Stimulated activated CD4-positive, alpha-beta T cell treated with anti-CD3 and anti-CD28 coated beads, Interleukin-15, amount 100 ng/mL, for 24 hours (primary cell): ENCODE data around the gene EN2.
A peak's percentile ranks its signal among the peaks of the same experiment; 100 is the strongest.

Experiments used
- DNase-seq: peaks from one replicate; pipeline ENCODE4 v3.0.0-alpha.2; 2020

The EN2 gene

GRCh38 chr7:155465761-155466141 lies 7.8 kb downstream of the EN2 start:
- DNase-seq: no peak

GRCh38 chr7:155466142-155466813 lies 8.3 kb downstream of the EN2 start:
- DNase-seq: no peak

DNA sequence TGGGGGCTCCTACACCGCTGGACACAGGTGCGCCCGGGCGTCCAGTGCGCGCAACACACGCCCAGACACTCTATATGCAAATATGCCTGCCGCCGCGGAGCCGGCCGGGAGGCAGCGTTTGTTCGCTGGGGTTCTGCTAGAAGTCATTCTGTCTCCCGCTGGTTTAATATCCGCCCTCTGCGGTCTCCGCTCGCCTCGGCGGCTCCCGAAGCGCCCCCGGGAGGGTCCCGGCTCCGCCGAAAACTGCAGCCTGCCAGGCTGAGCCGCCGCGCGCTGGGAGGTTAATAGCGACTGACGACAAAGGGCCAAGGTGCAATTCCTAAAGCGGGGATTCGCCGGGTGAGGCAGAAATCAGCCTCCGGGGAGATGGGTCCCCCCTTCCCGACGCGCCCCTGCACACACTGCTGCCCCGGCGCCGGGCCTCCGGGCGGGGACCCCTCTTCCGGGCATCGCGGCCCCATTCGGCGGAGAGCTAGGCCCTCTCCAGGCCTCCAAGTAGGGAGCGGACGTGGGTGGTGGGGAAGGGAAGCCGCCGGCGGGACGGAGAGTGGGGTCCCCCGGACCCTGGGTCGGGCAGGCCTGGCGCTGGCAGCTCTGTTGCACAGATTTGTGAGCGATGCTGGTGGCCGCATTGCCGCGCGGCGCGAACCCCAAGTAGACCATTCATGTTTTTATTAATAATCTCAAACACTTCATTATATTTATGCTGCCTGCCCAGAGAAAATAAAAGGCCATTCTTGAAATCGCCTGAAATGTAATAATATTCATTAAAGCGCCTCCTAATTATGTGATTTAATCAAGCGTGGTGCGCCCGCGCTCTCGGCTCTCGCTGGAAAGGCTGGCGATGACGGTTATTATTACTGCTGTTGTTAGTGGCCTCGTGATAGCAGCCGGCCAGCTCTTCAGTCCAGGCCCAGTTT lies 9.1 kb downstream of the EN2 start:
- peak; percentile 61 for DNase-seq

- no peak for DNase-seq
Observed at GRCh38 chr7:155467846-155468784, 10.2 kb downstream of the EN2 start.

DNA sequence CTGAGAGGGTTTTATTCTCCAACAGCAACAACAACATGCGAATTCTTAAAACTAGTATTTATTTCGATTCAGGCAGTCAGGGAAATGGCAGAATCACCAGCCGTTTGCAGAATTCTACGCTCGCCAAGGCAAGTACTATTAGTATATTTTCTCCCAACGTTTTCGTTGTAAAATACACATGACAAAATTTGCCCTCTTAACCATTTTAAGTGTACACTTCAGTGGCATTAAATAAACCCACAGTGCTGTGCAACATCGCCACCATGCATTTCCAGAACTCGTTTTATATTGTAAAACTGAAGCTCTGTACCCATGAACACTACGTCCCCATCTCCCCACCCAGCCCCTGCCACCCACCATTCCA lies 10.8 kb downstream of the EN2 start:
- DNase-seq: no peak

- no peak for DNase-seq
Observed at GRCh38 chr7:155469311-155470185, 11.6 kb downstream of the EN2 start.

DNA sequence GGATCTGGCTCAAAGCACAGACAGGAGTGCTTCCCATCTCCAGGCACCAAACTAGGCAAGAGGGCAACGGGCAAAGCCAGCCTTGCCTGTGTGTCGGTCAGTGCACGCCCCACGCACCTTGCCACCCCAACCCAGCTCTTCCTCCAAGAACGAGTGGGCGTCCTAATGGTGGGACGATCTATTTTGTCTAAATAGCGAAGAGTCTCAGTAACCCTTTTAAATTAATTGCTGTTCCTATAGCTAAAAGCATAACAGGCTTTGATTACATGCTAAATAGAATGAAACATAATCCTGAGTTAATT lies 12.2 kb downstream of the EN2 start:
- DNase-seq: no peak

DNA sequence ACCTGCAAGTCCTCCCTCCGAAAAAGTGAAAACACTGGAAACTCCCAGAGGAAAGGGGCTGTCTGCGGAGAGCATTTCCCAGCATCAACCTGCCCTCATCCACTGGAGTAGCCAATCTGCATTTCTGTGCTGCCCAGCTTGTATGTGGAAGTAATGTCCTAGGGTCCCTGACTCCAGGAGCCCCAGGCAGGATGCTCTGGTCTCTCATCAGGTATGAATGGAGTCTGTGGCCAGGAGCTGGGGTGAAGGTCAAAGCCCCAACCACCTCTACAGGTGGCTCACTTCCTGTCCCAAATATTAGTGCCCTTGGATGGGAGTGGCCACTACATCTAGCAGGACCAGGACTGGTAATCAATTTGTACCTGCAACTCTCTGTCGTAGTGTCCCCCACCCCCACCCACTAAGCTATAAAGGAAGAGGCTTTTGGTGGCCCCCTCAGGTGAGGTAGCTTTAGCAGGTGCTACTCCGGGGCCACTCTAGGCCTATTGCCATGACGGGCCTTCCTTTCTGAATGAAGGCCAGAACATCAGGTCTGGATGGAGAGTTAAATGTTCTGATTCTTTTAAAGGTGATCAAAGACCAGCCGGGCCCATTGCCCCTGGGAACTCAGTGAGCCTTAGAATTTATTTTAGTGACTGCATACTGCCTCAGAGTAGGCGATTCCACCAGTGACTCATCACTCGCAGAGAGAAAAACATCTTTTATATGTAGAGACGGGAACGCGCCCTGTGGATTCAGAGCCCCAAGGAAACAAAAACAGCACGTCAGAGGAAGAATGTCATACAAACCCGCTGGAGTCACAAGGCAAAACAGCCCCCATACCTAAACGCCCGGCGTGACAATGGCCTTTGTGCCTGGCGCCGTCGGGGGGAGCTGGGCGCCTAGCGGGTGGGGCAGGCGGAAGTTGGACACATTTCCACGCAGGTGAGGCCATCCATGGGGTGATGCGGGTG lies 13.0 kb downstream of the EN2 start:
- DNase-seq: no peak

- no peak for DNase-seq
Observed at GRCh38 chr7:155471718-155472117, 13.8 kb downstream of the EN2 start.

- no peak for DNase-seq
Observed at GRCh38 chr7:155477476-155477875, 19.5 kb downstream of the EN2 start.

DNA sequence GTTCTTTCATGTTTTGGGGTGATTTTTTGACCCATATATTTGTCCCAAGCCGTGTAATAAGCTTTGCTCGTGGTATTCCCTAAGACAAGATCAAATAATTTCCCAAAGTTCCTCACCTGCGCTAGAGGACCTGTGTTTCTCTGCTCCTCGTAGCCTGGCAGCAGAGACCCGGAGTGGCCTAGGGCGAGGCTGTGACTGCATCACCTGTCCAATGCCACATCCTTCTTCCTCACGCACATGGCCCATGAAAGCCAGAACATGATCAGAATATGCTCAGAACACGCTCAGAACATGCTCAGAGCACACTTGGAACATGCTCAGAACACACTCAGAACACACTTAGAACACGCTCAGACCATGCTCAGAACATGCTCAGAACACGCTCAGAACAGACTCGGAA lies 23.8 kb downstream of the EN2 start:
- no peak for DNase-seq

GRCh38 chr7:155482511-155483183 lies 24.7 kb downstream of the EN2 start:
- no peak for DNase-seq

GRCh38 chr7:155483245-155483644 lies 25.3 kb downstream of the EN2 start:
- no peak for DNase-seq

GRCh38 chr7:155483868-155484325 lies 26.0 kb downstream of the EN2 start:
- DNase-seq: no peak

DNA sequence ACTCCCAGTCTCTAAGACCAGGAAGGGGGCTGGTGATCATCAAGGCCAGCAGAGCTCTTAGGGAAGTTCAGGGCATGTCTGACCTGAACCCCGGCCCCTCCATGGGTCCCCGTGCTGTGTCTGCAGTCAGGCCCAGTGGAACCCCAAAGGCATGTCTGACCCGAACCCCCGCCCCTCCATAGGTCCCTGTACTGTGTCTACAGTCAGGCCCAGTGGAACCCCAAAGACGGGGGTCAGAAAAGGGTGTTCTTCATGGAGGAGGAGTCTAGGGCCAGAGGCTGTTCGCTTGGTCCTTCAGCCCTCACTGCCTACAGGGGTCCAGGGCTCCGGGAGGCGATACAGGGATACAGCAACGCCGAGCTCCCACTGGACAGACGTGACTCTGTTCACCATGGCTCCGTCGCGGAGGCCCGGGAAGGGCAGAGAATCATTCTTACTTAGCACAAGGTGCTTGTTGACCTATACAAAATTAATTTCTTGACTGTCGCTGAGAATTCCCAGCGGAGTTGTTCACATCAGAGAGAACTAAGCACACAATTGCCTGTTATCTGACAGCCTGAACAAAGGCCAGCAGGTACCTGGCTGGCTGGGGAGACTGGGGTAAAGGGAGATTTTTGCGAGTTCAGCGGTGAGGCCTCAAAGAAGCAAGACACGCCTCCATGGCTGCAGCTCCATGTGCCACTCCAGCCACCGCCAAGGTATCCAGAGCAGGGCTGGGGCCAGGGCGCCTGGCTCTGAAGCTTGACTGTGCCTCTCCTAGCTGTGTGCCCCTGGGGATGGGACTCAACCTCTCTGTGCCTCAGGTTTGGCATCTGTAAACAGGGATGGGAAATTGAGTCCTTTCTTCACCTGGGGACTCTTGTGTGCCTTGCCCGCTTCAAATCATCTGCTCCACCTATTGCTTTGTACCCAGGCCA lies 26.8 kb downstream of the EN2 start:
- no peak for DNase-seq

DNA sequence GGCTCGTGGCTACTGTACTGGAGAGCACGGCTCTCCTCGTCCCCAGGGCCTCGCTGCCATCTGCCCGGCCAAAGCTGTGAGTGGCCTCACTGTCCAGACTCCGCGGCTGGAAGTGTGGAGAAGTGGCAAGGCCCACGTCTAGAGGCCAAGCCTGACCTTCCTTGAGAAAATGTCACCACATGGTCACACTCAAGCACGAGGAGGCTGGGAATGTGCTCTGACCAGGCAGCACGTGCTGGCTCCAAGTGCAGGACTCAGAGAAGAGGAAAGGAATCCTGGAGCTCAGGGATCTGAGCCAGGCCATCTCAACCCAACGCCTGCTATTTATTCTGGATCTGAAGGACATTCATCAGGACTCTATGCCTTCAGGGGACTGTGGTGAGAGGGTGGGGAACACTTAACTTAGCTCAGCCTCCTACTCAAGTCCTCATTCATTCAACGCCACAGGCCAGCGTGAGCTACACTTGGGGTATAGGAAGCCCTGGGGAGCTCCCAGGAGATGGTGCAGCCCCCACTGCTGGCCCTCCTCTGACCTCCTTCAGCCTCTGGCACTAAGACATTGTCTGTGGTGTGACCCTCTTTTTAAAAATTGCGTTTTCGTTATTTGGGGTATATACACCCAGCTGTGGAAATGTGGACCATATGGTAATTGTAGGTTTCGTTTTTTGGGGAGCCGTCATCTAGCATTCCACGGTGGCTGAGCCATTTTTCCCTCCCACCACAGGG lies 29.0 kb downstream of the EN2 start:
- DNase-seq: no peak

DNA sequence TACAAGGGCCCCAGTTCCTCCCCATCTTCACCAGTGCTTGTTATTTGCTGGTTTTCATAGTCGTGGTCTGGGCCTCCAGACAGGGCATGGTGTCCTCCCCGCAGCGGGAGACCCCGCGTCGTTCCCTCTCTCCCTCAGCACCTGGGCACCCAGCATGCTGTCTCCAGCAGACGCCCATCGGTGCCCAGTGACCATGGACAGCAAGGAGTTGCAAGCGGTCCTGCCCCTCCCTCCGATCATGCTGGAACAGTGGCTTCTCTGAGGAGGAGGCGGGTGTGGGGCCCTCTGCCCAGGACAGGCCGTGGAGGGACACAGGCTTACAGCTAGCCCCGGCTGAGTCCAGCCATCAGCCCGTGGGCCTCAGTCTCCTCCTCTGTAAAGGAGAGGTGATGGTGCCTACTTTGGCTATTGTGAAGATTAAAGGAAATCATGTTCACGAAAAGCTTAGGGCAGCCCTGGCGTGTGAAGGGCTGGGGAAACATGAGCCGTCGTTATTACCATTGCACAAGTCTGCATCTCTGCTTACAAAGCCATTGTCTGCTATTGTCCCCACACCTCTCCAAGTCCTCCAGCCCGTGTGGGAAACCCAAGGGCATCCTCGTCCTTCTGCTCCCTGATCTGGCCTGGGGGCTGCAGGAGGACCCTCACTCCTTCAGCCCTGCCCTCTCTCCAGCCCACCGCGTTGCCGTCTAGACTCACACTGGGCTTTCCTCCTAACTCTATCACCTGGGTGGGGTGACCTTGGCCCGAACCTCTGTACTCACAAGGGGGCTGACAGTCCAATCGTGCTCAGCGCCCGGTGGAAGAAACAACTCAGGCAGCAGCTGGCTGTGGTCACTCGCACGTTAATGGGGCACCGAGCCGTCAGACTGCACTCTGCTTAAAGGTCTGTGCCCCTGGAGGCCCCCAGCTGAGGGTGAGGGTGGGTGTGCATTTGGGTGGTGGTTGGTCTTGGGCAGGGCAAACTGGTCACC lies 29.9 kb downstream of the EN2 start:
- no peak for DNase-seq
